KBM-7 (cell line): Measurements from ENCODE around the gene UBA6.
"Not testable (repeated sequence)": the region's sequence is repeated elsewhere in the genome, so short reads cannot be mapped to it uniquely, and the experiment has no call there.

Experiments
- DNase-seq: peaks from one replicate; pipeline ENCODE4 v3.0.0-alpha.2; 2015
- in situ Hi-C: fragments of 300-500 bp; cut with MboI; formaldehyde crosslinking; loops from 2 replicates; pipeline ENCODE4 v1.14.3; 2020; ENCODE audit warnings: low sequenced_read_pairs, low pct_unique_long_range_greater_than_20kb, mixed read lengths

The UBA6 gene

DNA sequence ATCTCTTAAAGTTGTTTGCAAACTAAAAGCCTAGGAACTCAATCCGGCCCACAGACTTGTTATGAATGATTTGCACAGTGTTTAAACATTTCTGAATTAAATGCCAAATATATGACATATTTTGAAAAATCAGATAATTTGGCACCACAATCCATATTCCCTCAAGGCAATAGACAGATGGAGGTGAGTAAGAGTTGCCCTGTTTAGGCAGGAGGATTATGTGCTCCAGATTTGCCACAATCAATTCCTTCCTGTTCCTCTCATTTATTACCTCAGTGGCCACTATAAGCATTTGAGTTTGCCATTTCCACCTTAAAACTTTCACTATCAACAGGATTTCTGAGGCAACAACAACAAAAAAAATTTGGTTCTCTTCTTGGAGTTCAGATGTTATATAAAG, 18.7 kb downstream of the UBA6 start:
- in situ Hi-C loops, result no loop called here

DNA sequence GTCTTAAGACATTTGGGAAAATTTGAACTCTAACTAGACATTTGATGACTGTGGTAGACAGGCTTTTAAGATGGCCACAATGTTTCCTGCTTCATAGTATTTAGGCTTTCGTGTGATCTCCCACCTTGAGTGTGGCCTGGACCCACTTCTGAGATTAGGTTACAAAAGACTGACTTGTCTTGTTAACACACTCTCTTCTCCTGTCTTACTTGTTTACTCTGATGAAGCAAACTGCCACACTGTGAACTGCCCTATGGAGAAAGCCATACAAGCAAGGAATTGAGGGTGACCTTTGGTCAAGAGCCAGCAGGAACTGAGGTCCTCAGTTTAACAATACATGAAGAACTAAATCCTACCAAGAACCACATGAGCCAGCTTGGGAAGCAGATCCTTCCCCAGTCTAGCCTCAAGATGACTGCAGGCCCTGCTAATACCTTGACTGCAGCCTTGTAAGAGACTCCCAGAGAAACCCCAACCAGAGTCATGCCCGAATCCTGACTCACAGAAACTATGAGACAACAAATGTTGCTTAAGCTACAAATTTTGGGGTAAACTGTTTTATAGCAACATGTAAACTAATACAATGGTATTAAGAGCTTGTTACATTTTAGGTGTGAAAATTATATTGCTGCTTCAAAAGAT, 20.3 kb downstream of the UBA6 start:
- in situ Hi-C loops, result no loop called here
- DNase-seq, result no peak

More for the DNA sequence above, 18.7 kb downstream of the UBA6 start:
- no peak for DNase-seq

DNA sequence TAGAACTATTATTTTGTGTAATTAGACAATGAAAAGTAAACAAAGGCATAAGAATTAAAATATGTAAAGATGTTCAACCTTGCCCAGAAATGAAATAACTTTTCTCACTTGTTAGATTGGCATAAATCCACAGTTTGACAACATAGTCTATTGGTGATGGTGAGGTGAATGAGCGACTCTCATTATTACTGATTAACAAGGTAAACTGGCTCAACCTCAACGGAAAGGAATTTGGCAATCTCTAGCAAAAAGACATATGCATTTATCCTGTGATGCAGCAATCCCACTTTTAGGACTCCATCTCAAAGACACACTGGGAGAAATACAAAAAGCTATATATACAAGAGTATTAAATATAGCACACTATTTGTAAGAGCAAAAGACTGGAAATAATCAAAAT, 22.3 kb downstream of the UBA6 start:
- no peak for DNase-seq
- in situ Hi-C loops, result no loop called here

GRCh38 chr4:67674098-67674497, 26.9 kb downstream of the UBA6 start:
- in situ Hi-C loops, result no loop called here
- no peak for DNase-seq

DNA sequence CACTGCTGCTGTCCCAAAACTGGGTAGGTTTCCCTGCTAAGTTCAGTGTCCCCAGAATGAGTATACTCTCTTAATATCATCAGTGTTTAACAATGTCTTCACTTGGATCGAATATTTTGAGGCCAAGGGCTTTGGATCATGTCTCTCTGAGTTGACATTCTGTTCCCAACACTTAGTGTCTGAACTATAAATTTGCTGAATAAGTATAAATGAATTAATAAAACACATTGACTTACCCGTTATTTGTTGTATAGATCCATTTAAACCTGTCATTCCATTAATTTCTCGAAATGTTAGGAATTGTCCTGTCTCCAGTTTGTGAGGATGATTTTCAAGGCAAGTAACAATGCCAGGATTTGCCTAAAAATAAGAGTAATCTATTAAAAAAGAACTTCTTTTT, 32.6 kb downstream of the UBA6 start:
- in situ Hi-C loops, result no loop called here
- no peak for DNase-seq

DNA sequence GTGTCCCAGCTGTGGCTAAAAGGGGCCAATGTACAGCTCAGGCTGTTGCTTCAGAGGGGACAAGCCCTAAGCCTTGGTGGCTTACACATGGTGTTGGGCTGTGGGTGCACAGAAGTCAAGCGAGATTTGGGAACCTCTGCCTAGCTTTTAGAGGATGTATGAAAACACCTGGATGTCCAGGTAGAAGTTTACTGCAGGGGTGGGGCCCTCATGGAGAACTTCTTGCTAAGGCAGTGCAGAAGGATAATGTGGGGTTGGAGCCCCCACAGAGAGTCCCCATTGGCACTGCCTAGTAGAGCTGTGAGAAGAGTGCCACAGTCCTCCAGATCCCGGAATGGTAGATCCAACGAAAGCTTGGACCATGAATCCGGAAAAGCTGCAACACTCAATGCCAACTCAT, 40.5 kb downstream of the UBA6 start:
- in situ Hi-C loops, result no loop called here

GRCh38 chr4:67659065-67659464, 41.9 kb downstream of the UBA6 start:
- in situ Hi-C loops, result no loop called here
- DNase-seq, result no peak

More for the DNA sequence above, 40.5 kb downstream of the UBA6 start:
- no peak for DNase-seq

DNA sequence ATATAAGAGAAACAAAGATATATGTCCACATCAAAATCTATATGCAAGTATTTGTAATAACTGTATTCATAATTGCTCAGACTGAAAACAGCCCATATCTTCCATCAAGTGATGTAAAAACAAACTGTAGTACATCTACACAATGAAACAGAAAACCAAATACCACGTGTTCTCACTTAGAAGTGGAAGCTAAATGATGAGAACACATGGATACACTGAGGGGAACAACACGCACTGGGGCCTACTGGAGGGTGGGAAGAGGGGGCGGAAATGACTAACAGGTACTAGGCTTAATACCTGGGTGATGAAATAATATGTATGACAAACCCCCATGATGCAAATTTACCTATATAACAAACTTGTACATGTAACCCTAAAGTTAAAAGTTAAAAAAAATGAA, 42.7 kb downstream of the UBA6 start:
- in situ Hi-C loops, result no loop called here
- no peak for DNase-seq

DNA sequence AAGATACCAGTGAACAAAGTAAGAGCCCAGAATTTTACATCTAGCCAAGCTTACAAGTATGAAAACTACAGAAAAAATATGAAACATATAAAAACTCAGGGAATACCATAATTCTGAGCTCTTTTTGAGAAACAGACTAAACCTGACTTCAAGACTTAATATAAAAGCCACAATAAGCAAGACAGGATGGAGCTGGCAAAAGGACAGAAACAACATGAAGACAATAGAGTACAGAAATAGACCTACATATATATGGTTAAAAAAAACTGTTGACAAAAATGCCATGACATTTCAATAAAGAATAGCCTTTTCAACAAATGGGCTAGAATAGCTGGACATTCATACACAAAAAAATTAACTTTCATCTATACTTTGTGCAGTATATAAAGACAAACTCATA, 49.4 kb downstream of the UBA6 start:
- in situ Hi-C loops, result no loop called here
- no peak for DNase-seq

DNA sequence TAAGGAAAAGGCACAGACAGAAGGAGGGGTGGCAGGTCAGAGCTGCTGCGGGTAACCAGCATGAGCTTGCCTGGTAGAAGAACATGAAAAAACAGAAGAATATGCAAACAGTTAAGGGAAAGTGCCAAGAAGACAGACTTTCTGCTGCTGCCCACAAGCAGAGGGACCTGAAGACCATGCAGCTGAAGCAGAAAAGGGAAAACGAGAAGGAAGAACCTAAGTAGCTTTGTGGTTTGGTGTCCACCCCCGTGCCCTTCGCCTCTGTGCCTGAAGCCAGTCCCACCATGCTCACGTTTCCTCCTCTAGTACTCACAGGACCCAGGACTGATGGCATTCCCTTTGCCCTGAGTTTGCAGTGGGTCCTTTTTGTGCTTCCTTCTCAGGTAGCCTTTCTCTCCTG, 62.8 kb downstream of the UBA6 start:
- peak; percentile 82 for DNase-seq
- in situ Hi-C loops, result no loop called here

- DNase-seq, in situ Hi-C loops: not testable (repeated sequence)
Observed at GRCh38 chr4:67636978-67637377, 64.0 kb downstream of the UBA6 start.

DNA sequence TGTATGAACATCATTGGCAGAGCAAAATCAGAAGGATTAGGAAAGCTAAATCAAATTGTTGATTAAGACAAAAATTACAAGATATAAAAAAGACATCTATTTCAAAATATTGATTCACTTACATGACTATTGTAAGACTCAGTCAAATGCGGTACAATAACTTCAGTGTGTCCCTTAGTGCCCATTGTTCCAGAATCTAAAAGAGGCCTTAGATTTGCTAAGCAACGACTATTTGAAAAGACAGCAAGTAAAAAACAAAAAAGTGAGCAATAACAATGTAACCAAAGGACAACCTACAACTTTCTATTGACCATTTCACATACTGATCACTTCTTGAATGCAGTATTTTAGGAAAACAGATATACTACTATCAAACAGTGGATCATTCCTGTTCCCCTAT, 65.6 kb downstream of the UBA6 start:
- in situ Hi-C loops, result no loop called here
- no peak for DNase-seq

DNA sequence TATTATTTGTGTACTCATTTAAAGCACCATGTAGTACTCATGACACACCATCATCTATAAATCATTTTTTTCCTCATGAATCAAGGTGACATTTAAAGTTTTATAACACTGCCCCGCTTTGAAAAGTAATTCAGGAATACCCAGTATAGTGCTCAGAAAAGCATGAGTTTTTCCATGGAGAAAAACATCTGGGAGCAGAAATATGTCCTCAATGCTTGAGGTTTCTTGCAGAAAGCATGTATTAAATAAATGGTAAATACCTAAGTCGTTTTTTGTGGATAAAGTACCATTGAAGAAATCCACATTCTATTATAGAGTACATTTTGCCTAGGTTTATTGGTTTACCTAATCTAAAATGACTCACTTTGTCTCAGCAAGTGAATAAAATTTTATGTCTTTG, 66.2 kb downstream of the UBA6 start:
- in situ Hi-C loops, result no loop called here
- DNase-seq, result no peak

- in situ Hi-C loops, result no loop called here
- DNase-seq, result peak; percentile 23
Observed at GRCh38 chr4:67632492-67632891, 68.5 kb downstream of the UBA6 start.

GRCh38 chr4:67624939-67625338, 76.0 kb downstream of the UBA6 start:
- DNase-seq, result no peak
- in situ Hi-C loops, result no loop called here

GRCh38 chr4:67616478-67616877, 84.5 kb downstream of the UBA6 start:
- in situ Hi-C loops, result no loop called here
- DNase-seq, result no peak

GRCh38 chr4:67615119-67615518, 85.8 kb downstream of the UBA6 start:
- in situ Hi-C loops, result no loop called here
- peak; percentile 24 for DNase-seq

GRCh38 chr4:67614186-67614585, 86.8 kb downstream of the UBA6 start:
- in situ Hi-C loops, result no loop called here
- DNase-seq, result no peak

DNA sequence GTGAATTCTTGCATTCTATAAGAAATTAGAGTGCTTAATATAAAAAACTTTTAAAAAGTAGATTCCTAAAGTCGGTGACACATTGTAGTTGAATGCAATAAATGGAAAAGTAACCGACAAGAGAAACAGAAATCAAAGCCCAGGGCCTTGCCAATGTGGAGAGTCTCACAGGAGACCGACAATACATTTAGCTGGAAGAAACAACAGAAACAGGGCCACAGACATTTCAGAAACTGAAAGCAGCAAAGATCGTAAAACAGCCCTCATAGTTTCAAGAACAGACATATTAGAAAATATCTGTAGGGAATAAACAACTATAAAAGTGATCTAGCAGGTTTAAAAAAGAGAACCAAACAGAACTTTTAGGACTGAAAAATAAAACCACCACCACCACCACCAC, 92.9 kb downstream of the UBA6 start:
- DNase-seq, result no peak
- in situ Hi-C loops, result no loop called here

GRCh38 chr4:67604749-67605148, 96.2 kb downstream of the UBA6 start:
- DNase-seq, result no peak
- in situ Hi-C loops, result no loop called here

DNA sequence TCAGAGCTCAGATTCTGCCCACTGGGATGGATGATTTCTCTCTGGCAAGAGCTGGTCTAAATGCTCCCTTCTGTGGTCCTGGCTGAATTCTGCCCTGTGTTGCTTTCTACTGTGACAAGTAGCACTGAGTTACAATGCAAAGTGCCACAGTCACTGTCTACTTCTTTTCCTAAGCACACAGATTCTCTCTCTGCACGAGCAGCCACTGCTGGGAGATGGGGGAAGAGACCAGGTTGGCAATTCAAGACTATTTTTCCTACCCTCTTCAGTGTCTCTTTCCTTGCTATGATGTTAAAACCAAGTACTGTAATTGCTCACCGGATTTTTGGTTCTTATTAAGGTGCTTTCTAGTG, 97.0 kb downstream of the UBA6 start:
- in situ Hi-C loops, result no loop called here
- no peak for DNase-seq
